22Rv1 (cell line): ENCODE data around the gene RB1.

Experiments
- H3K27ac ChIP-seq: fragments of 450-650 bp; 2 replicates; pipeline ENCODE4 v1.5.1; 2017
- CTCF ChIP-seq: fragments of 450-650 bp; IDR thresholded peaks from 2 replicates; pipeline ENCODE4 v1.5.1; 2017; ENCODE audit warnings: mild to moderate bottlenecking
- ZFX ChIP-seq: fragments of 450-650 bp; IDR thresholded peaks from 2 replicates; pipeline ENCODE4 v1.6.1; 2017; ENCODE audit warnings: antibody characterized with exemption, borderline replicate concordance

The RB1 gene

GRCh38 chr13:48275507-48275906 is 28.0 kb upstream of the RB1 start:
- TF ChIP-seq CTCF: no peak
- TF ChIP-seq ZFX: no peak
- H3K27ac ChIP-seq: no peak overlapping the region

DNA sequence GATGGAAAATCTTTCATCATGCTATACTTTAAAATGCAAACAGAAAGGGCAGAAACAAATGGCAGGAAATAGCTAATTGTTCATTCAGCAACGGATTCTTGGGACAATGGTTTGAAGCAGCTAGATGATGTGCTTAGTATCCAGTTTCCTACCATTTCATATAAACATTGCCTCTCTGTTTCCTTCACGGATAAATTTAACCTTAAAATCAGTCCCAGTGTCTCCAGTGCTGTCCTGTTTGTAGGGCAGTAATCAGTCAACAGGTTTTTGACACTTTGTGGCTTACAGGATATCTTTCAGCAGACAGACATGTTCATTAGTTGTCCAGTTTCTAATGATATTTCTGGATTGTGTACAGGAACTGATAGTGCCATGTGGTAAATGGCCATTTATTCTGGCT is 24.7 kb upstream of the RB1 start:
- no peak for TF ChIP-seq CTCF
- no peak for TF ChIP-seq ZFX
- H3K27ac ChIP-seq: no peak overlapping the region

- no peak for TF ChIP-seq CTCF
- no peak for TF ChIP-seq ZFX
- no peak overlapping the region for H3K27ac ChIP-seq
Observed at GRCh38 chr13:48281556-48281955, 22.0 kb upstream of the RB1 start.

- no peak overlapping the region for H3K27ac ChIP-seq
- TF ChIP-seq CTCF (no peak), ZFX (no peak)
Observed at GRCh38 chr13:48291730-48292129, 11.8 kb upstream of the RB1 start.

DNA sequence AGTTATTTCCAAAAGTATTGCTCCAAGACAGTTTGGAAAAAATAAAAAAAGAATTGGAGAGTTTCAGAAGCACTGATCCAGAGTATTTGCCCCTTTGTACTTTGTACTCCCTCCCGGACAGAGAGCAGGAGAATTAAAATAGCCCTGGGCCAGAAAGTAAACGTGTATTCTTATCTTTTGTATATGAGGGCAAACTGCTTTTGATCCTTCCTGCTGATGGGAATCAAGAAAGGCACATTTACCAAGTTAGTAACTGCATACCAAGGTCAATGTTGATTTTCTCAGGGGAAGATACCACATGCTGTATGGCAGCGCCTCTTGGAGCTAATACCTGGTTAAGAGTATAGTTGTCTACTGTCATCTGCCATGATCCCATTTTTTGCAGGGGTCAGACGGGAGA is 10.9 kb upstream of the RB1 start:
- H3K27ac ChIP-seq: no peak overlapping the region

DNA sequence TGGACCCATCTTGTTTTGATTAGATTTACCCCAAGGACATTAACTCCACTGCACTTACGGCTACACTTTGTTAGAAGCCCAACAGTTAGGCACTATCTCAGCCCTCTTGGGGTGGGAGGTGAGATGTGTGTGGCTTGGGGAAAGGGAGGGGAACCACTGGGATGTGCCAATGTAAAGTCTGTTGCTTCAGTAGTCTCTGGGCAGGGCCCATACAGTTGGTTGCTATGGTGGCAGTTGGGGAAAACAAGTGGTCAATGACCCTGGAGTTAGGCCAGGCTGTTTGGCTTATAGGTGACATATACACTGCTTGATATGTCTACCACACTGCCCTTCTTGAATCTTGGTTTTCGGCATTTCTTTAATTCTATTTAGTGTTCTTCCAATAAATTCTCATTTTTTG is 8.9 kb upstream of the RB1 start:
- H3K27ac ChIP-seq: no peak overlapping the region
- TF ChIP-seq CTCF (no peak), ZFX (no peak)

More for the DNA sequence above, 10.9 kb upstream of the RB1 start:
- TF ChIP-seq CTCF: no peak
- TF ChIP-seq ZFX: no peak

DNA sequence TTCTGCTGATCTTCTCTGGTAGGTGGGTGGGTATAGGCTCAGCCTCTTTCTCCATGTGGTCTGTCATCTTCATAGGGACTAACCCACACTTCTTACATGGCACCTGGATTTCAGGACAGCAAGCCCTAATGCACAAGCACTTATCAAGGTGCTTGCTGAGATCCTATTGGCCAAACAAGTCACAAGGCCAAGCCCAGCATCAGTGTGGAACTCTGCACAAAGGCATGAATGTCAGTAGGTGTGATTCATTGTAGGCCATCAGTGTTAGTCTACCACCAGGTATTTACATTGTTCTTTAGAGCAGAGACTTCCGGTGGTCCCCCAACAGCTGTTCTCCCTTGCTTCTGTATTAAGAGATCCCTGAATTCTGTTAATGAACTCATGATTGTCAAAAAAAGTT is 8.3 kb upstream of the RB1 start:
- H3K27ac ChIP-seq: no peak overlapping the region
- TF ChIP-seq CTCF (no peak), ZFX (no peak)
